Natural killer cell treated with Interleukin-12 subunit alpha and Interleukin-12 subunit beta and Interleukin-15 and Interleukin-18, amount 100 ng/mL, for 72 hours (primary cell): Measurements from ENCODE around the gene NKIRAS2. TPM values are rescaled to one million over a fixed set of nuclear protein-coding genes. Genes with fewer than 3 reads are reported as not detected.

Experiments used
- ATAC-seq, 2 donors: fragments of 150-1000 bp; cut with Tn5 transposase in 1 of 2; sonication (Bioruptor Pico), chemical (Tn5 transposase) in 1 of 2; 2 replicates each; pipeline ENCODE4 v1.10.0; 2021
- DNase-seq: peaks from one replicate; pipeline ENCODE4 v3.0.0; 2022; ENCODE audit warnings: low spot score
- H3K27ac Mint-ChIP-seq, 2 donors: 1 replicate in 1 of 2; 2 replicates in 1 of 2; pipeline ENCODE4 v1.8.0; 2022; ENCODE audit warnings: mixed read lengths in 2 of 2, mild to moderate bottlenecking in 1 of 2, moderate library complexity in 1 of 2
- H3K27me3 Mint-ChIP-seq, 2 donors: 1 replicate in 1 of 2; 2 replicates in 1 of 2; pipeline ENCODE4 v1.8.0; 2022; ENCODE audit warnings: mixed read lengths in 2 of 2
- H3K36me3 Mint-ChIP-seq: one replicate; pipeline ENCODE4 v1.8.0; 2022; ENCODE audit warnings: mixed read lengths
- H3K4me1 Mint-ChIP-seq, 2 donors: 1 replicate in 1 of 2; 2 replicates in 1 of 2; pipeline ENCODE4 v1.8.0; 2022; ENCODE audit warnings: low read depth in 2 of 2, mixed read lengths in 2 of 2, mild to moderate bottlenecking in 1 of 2
- H3K4me3 Mint-ChIP-seq: one replicate; pipeline ENCODE4 v1.8.0; 2022; ENCODE audit warnings: mixed read lengths
- H3K9me3 Mint-ChIP-seq: 2 replicates; pipeline ENCODE4 v1.8.0; 2022; ENCODE audit warnings: mixed read lengths
- total RNA-seq, 2 donors: library from RNA; stranded (reverse); gene quantifications; one replicate each; pipeline ENCODE4 v1.2.3, GENCODE V29; 2022

NKIRAS2 gene
- total RNA-seq, 2 donors from 2014 or later = 27.8 to 28.7 TPM

DNA sequence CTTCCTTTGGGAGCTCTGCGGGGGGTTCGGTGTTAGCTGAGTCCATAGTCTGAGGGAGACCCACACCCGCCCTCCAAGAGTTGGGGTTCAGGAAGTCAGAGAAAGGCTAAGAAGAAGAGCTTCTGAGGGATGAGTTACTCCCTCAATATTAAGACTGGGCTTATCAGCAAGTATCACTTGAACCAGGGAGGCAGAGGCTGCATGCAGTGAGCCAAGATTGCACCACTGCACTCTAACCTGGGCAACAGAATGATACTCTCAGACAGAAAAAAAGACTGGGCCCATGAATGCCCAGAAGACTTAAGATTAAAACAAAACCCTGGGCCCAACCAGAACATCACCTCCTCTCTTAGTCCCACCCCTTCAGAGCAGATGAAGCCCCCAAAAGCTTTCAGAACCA is 6.0 kb downstream of the NKIRAS2 start:
- H3K4me3 Mint-ChIP-seq = no peak overlapping the region
- ATAC-seq (no peak), DNase-seq (no peak)
- H3K9me3 Mint-ChIP-seq = no peaks in the 10 kb centered on the region
- H3K27ac Mint-ChIP-seq = no peak overlapping the region
- H3K36me3 Mint-ChIP-seq = no peaks in the 10 kb centered on the region
- H3K4me1 Mint-ChIP-seq = peaks cover 14 to 17% of the 10 kb centered on the region in 2 donors
- H3K27me3 Mint-ChIP-seq = peaks cover 0 to 3% of the 10 kb centered on the region in 2 donors

GRCh38 chr17:42026857-42027589 is 7.1 kb downstream of the NKIRAS2 start:
- no peaks in the 10 kb centered on the region for H3K9me3 Mint-ChIP-seq
- H3K4me1 Mint-ChIP-seq = peaks cover 6 to 10% of the 10 kb centered on the region in 2 donors
- H3K27ac Mint-ChIP-seq = no peak overlapping the region
- H3K36me3 Mint-ChIP-seq = no peaks in the 10 kb centered on the region
- H3K4me3 Mint-ChIP-seq = no peak overlapping the region
- ATAC-seq (no peak), DNase-seq (no peak)
- peaks cover 0 to 3% of the 10 kb centered on the region in 2 donors for H3K27me3 Mint-ChIP-seq

- H3K36me3 Mint-ChIP-seq = no peaks in the 10 kb centered on the region
- H3K27me3 Mint-ChIP-seq = peaks cover 0 to 3% of the 10 kb centered on the region in 2 donors
Measured at GRCh38 chr17:42027590-42027889, 7.7 kb downstream of the NKIRAS2 start.

GRCh38 chr17:42027961-42028790 is 8.3 kb downstream of the NKIRAS2 start:
- DNase-seq (no peak), ATAC-seq (no peak)
- Mint-ChIP-seq H3K27ac (no peak overlapping the region), H3K4me1 (peaks cover 6 to 8% of the 10 kb centered on the region in 2 donors), H3K9me3 (no peaks in the 10 kb centered on the region), H3K36me3 (no peaks in the 10 kb centered on the region), H3K4me3 (no peak overlapping the region), H3K27me3 (peaks cover 0 to 3% of the 10 kb centered on the region in 2 donors)

More at GRCh38 chr17:42027590-42027889, 7.7 kb downstream of the NKIRAS2 start:
- Mint-ChIP-seq H3K9me3 (no peaks in the 10 kb centered on the region), H3K4me1 (peaks cover 6 to 8% of the 10 kb centered on the region in 2 donors), H3K4me3 (no peak overlapping the region), H3K27ac (no peak overlapping the region)
- DNase-seq = no peak
- no peak for ATAC-seq

DNA sequence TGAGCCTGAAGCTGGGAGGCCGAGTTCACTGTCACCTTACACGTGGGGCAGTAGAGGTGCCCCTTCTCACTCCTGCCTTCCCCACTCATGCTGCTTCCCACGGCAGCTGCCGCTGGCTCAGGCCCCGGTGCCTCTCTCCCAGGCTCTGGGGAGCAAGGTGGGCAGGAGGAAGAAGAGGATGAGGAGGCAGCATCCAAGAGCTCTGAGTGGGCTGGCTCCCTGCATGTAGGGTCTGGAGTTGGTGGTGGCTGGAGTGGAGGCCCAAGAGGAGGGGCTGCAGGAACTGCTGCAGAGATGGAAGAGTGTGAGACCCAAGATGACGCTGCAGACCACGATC is 8.9 kb downstream of the NKIRAS2 start:
- Mint-ChIP-seq H3K27ac (no peak overlapping the region), H3K9me3 (no peaks in the 10 kb centered on the region)

GRCh38 chr17:42031584-42031983 is 11.7 kb downstream of the NKIRAS2 start:
- Mint-ChIP-seq H3K4me1 (peaks cover 0 to 6% of the 10 kb centered on the region in 2 donors), H3K27me3 (peaks cover 0 to 5% of the 10 kb centered on the region in 2 donors), H3K9me3 (no peaks in the 10 kb centered on the region), H3K36me3 (no peaks in the 10 kb centered on the region), H3K27ac (no peak overlapping the region), H3K4me3 (no peak overlapping the region)
- ATAC-seq = no peak
- DNase-seq = no peak

More for the DNA sequence above, 8.9 kb downstream of the NKIRAS2 start:
- ATAC-seq = no peak
- Mint-ChIP-seq H3K4me1 (peaks cover 6 to 8% of the 10 kb centered on the region in 2 donors), H3K27me3 (peaks cover 0 to 3% of the 10 kb centered on the region in 2 donors), H3K4me3 (no peak overlapping the region), H3K36me3 (no peaks in the 10 kb centered on the region)
- DNase-seq = no peak

DNA sequence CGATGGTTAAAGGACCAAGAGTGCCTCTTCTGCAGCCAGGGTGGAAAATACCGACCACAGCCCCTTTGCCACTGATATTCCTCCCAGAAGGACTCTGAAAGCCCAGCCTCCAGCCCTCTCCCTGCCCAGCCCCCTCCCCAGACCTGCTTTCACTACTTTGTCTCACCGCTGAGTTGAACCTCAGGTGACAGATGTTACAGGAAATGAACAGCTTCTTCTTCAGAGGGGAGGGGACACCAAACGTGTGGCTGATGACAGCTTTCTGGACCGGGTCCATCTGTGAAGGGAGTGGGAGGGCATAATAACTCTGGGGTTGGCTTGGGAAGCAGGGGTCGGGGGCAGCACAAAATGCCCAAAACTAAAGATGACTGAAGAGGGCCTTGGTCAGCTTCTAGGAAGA is 14.2 kb downstream of the NKIRAS2 start:
- no peak for ATAC-seq
- peak overlapping the region in 1 of 2 donors; percentile 51 for H3K27ac Mint-ChIP-seq
- H3K4me3 Mint-ChIP-seq = no peak overlapping the region
- peaks cover 0 to 2% of the 10 kb centered on the region in 2 donors for H3K27me3 Mint-ChIP-seq
- peaks cover 0 to 3% of the 10 kb centered on the region in 2 donors for H3K4me1 Mint-ChIP-seq
- H3K36me3 Mint-ChIP-seq = no peaks in the 10 kb centered on the region
- H3K9me3 Mint-ChIP-seq = no peaks in the 10 kb centered on the region
- no peak for DNase-seq

DNA sequence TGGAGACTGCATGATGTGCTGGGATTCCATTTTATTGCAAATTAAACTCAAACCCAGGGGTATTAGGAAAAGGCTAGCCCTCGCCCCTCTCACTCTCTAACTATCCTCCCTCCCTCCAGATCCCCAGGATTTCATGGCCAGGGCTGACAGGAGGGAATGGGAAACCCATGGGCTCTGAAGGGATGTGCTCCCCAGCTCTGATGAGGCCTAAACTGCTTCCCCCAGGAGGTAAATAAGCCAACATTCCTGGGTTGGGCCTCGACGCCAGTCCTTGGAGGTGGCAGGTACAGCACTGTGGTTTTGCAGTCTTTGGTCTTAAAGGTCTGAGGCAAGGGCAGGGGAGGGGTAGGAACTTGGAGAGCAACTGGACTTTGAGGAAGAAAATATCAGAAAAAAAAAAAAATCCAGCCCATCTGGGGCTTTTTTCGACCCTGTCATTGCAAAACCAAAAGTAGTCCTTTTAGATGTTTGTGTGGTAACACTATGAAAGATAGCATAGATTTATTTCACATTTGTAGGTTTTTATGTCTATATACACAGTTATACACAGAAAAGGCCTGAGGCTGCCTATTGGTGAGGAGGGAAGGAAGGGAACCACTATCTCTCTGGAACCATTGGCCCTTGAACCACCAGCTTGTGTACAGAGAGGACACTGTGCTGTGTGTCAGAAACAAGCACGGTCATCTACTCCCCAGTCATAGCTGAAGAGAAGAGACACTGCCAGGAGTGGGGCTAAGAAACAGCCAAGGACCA is 18.5 kb downstream of the NKIRAS2 start:
- ATAC-seq = peak; percentile 41 to 58
- H3K27me3 Mint-ChIP-seq = peaks cover 0 to 2% of the 10 kb centered on the region in 2 donors
- peak overlapping the region in 1 of 2 donors; percentile 25 for H3K27ac Mint-ChIP-seq
- H3K4me1 Mint-ChIP-seq = peaks cover 0 to 3% of the 10 kb centered on the region in 2 donors
- no peaks in the 10 kb centered on the region for H3K36me3 Mint-ChIP-seq
- DNase-seq = no peak
- no peaks in the 10 kb centered on the region for H3K9me3 Mint-ChIP-seq
- H3K4me3 Mint-ChIP-seq = no peak overlapping the region

DNA sequence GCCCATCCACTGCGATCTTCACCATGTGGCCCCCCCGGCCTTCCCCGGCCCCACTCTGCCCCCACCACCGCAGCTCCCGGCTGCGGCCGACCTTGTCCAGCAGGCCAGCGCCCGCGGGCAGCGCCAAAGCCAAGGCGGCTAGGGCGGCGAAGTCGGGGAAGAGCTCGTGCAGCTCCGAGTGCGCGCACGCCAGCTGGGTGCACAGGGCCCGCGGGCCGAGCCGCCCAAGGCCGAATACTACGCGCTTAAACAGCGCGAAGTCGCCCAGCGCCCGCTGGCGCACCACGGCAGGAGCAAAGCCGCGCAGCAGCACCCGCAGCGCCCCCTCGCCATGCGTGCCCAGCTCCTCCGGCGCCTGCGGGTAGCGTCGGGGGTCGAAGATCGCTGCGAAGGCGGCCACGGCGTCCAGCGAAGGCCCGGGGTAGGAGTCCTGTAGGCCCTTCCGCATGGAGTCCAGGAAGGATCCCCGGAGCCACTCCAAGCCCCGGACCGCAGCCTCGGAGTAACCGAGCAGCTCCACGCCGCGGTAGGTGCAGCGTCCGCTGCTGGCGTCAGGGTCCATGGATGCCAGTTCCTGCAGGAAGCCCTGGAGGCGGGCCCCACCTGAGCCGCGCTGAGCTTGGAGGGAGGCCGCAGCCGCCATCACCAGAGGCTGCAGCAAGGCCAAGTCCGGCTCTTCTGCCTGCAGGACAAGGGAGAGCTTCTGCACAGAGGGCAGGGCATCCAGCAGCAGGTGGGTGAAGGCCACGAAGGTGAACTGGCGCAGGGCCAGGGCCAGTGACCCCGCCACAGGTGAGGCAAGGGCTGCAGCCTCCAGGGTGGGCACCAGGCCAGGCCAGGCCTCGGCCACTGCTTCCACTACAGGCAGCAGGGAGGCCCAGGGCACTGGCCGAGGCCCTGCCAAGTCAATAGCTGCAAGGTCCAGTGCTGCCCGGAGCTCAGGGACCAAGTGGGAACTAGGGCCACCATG is 20.2 kb downstream of the NKIRAS2 start:
- DNase-seq (no peak), ATAC-seq (no peak)
- H3K27me3 Mint-ChIP-seq = no peaks in the 10 kb centered on the region
- no peaks in the 10 kb centered on the region for H3K9me3 Mint-ChIP-seq
- no peaks in the 10 kb centered on the region for H3K4me1 Mint-ChIP-seq
- no peaks in the 10 kb centered on the region for H3K36me3 Mint-ChIP-seq
- H3K4me3 Mint-ChIP-seq = no peak overlapping the region
- no peak overlapping the region for H3K27ac Mint-ChIP-seq

- Mint-ChIP-seq H3K36me3 (no peaks in the 10 kb centered on the region), H3K27ac (no peak overlapping the region), H3K27me3 (no peaks in the 10 kb centered on the region), H3K4me3 (no peak overlapping the region), H3K4me1 (no peaks in the 10 kb centered on the region), H3K9me3 (no peaks in the 10 kb centered on the region)
- ATAC-seq = no peak
- DNase-seq = no peak
Measured at GRCh38 chr17:42040818-42041217, 20.9 kb downstream of the NKIRAS2 start.

DNA sequence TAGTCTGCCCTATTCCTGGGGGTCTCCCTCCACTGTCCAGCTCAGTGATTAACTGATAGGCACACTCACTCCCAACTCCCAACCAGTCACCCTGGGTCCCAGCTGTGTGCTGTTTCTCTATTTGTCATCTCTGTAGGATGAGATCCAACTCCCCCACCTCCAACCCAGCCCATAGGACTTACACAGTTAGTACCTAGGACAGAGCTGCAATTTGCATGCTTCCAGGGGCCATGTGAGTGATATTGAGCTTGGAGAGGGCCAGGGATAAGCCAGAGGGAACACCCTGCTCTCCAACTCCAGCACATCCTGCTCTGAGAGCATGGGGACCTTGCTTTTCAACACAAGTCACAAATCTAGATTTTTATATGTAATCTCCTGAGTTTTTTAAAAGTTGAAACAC is 21.7 kb downstream of the NKIRAS2 start:
- ATAC-seq = no peak
- H3K27me3 Mint-ChIP-seq = no peaks in the 10 kb centered on the region
- DNase-seq = no peak
- no peaks in the 10 kb centered on the region for H3K9me3 Mint-ChIP-seq
- no peaks in the 10 kb centered on the region for H3K4me1 Mint-ChIP-seq
- H3K36me3 Mint-ChIP-seq = no peaks in the 10 kb centered on the region
- H3K4me3 Mint-ChIP-seq = no peak overlapping the region
- no peak overlapping the region for H3K27ac Mint-ChIP-seq

GRCh38 chr17:42042598-42043319 is 22.9 kb downstream of the NKIRAS2 start:
- DNase-seq (no peak), ATAC-seq (no peak)
- no peaks in the 10 kb centered on the region for H3K27me3 Mint-ChIP-seq
- H3K9me3 Mint-ChIP-seq = no peaks in the 10 kb centered on the region
- no peak overlapping the region for H3K4me3 Mint-ChIP-seq
- H3K36me3 Mint-ChIP-seq = no peaks in the 10 kb centered on the region
- H3K27ac Mint-ChIP-seq = no peak overlapping the region
- H3K4me1 Mint-ChIP-seq = no peaks in the 10 kb centered on the region
